ENCODE data around the gene CACNA2D4.

The CACNA2D4 gene

DNA sequence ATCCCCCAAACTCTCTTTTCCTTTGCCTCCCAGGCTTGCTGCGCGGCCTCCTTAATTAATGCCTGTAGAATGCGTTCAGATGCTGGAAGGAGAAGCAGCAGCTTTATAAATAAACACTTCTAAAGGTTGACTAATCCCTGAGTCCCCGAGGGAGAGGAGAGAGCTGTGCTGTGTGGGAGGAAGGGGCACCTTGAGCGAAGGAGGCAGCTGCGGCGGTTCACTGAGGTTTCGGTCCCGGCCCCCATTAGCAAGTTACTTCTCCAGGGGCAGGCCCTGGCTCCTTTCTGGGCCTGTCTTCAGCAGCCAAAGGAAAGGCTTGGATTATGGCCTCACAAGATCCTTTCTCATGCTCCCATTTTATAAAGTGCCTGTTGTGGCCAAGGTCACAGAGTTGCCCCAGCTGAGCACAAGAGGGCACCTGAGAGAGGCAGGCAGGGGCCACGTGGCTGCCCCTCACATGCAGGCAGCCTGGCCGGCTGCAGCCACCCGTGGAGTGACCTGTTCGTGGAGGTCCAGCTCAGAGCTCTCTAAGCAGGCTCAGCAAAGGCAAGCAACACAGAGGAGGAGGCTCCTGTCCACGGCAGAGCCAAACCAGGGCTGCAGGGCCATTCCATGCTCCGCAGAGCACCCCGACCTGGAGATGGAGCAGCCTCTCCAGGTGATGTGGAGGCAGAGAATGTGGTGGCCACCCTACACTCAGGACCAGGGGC is 15.0 kb upstream of the CACNA2D4 start:
- no peak for DNase-seq

- DNase-seq, result no peak
Observed at GRCh38 chr12:1932264-1932777, 13.9 kb upstream of the CACNA2D4 start.

DNA sequence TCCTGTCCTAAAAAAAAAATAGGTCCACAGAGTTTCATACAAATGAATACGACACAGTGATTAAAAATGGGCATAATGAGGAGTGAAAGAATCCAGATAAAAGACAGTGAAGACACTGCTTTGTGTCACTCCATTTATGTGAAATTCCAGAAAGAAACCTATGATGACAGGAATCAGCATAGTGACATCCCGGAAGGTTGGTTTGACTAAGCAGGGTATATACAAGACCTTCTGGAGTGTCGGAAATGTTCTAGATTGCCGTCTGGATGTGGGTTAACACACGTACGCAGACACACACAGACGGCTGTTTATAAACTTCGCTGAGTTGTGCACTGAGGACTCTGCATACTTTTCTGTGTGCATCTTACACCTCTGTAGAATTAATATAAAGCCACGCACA is 13.2 kb upstream of the CACNA2D4 start:
- no peak for DNase-seq

DNA sequence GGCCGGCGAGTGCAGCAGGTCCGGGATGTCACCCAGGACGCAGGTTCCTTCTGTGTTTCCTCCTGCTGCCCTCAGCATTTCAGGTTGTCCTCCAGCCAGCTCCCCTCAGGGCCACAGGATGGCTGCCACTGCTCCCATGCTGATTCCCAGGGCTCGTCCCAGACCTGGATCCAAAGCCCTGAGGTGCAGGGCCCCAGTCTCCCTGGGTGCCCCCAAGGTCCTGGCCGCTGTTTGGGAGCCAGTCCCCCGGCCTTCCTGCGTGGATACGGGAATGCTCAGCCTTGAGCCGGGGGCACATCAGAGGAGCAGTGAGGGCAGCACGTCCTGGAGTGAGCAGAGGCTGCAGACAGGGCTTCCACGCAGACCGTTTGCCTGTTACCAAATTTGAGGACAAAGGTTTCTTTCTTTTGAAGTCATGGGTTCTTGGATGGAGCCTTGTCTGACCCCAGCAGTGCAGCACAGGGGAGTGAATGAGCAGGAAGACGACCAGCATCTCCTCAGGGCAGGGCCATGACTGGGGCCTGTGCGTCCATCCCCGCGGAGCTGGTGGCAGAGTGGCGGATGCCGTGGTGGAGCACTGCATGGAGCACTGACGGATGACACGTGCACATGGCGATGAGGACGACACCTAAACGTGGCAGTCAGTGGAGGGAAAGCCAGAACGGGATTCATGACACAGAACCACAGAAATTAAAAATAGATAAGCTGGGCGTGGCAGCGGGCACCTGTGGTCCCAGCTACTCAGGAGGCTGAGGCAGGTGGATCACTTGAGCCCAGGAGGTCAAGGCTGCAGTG is 12.5 kb upstream of the CACNA2D4 start:
- no peak for DNase-seq

DNA sequence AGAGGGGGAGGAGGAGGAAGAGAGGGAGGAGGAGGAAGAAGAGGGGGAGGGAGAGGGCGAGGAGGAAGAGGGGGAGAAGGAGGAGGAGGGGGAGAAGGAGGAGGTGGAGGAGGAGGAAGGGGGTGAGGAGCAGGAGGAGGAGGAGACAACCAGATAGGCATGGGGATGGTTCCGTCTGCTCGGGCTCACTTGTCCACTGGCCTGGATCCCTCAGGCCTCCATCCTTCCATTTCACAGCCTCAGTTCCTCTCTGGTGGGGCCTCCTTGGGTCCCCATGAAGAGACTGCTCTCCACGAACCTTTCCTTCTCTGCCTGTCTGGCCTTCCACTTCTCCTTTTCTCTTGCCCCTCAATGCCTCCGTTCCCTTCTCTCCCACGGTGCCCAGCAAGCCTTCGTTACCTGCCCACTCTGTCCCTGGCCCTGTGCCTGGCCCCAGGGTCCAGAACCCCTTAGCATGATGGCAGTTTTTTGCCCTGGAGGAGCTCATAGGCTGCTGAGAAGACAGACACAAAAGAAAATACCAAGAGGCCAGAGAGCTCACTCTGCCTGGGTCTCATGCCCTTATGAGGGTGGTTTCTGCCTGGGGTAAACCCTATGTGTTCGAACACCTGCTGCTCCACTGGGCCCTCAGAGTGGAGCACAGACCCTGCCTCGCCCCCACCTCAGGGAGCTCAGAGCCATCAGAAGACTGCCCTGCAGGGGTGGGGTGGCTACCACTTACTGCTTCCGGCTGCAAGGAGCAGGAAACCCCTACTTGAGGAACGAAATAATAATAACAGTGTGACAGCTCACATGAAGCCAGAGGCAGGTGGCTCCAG is 11.7 kb upstream of the CACNA2D4 start:
- DNase-seq, result no peak

GRCh38 chr12:1929241-1929984 is 11.0 kb upstream of the CACNA2D4 start:
- DNase-seq, result peak; percentile 17

GRCh38 chr12:1928439-1929121 is 10.1 kb upstream of the CACNA2D4 start:
- peak; percentile 13 for DNase-seq

GRCh38 chr12:1927751-1928351 is 9.4 kb upstream of the CACNA2D4 start:
- DNase-seq, result peak; percentile 7

DNA sequence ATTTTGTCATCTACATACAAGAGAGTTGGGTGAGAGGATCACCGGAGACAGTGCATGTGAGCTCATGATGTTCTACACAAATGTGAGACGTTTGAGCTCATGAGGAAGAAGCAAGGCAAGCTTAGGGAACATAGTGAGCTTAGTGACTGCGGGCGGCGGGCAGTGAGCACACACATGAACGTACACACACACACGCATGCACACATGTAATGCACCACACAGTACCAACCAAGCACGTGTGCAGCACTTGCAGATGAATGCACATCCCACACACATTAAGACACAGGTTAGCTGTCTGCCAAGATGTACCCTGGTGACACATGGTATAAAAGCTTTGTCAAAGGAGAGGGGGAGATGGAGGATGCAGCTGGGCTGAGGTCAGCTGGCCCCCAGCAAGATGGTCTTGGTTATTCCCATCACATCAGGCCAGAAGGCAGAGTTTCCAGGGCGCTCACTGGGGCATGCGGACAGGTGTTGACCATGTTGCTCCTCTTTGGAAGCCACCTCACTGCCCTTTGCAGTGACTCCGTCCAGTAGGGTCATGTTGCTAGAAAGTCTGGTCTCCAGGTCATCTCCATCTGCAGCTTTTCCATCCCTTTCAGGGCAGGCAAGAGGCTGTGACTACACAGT is 8.7 kb upstream of the CACNA2D4 start:
- peak; percentile 4 for DNase-seq

- peak; percentile 7 for DNase-seq
Observed at GRCh38 chr12:1926251-1926657, 7.8 kb upstream of the CACNA2D4 start.

GRCh38 chr12:1925684-1926006 is 7.2 kb upstream of the CACNA2D4 start:
- peak; percentile 12 for DNase-seq

DNA sequence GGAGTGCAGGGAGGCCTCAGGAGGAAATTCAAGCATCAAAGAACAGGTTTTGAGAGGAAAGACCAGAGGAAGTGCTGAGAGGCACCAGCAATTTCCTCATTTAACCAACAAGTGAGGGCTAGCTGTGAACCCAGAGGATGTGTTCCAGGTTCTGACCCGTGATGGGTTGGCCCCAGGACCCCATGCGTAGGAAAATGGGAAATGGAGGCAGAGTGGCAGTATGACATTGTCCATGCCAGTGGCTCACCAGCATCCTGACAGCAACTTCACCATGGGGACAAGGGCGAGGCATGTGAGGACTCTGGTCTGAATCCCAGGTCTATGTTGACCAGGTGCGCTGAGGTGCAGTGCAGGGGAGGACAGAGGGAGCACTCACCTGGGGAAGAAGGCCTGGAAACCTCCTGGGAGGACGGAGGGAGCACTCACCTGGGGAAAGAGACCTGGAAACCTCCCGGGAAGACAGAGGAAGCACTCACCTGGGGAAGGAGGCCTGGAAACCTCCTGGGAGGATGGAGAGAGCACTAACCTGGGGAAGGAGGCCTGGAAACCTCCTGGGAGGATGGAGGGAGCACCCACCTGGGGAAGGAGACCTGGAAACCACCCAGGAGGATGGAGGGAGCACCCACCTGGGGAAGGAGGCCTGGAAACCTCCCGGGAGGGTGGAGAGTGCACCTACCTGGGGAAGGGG is 6.7 kb upstream of the CACNA2D4 start:
- DNase-seq, result no peak

GRCh38 chr12:1922985-1923384 is 4.5 kb upstream of the CACNA2D4 start:
- no peak for DNase-seq

DNA sequence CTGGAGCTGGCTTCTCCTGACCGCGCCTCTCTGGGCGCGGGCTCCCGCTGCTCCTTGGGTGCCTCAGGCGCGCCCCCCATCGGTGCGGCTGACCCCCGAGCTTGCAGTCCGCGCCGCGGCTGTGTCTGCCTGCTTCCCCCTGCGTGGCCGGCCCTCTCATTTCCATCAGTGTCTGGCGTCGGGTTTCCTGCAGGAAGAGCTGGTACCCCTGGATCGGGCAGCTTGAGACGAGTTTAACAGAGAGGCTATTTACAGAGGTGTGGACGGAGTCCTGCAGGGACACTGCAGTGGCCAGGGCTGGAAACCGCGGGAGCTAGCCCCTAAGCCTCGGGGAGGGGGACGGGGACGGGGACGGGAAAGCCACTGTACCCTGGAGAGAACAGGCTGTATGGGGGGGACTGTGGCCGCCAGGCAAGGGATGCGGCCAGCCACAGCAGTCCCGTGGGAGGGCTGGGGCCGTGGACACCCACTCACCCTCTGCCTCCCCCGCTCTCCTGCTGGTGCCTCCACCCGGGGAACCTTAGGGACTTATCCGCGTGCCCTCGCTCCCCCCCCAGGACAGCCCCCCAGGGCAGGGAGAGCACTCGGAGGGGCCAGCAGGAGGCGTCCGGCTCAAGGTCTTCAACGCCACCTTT is 3.7 kb upstream of the CACNA2D4 start:
- DNase-seq, result no peak

DNA sequence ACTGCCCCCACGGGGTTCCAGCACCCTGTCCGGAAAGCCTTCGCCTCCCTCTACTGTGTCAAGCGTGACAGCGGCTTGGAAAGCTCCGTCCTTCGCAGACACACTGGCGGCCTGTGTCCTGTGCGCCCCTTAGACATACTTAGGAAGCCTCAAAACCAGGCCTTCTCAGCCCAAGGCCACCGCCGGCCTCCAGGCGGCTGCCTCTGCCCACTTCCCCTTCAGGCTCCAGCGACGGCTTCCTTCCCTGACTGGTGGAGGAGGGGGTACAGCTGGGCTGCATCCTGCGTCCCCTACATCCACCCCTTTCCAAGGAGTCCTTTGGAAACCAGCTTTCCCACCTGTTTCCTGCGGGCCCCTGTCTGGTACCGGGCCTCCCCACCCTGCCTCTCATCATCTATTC is 2.5 kb upstream of the CACNA2D4 start:
- no peak for DNase-seq

GRCh38 chr12:1920436-1920835 is 2.0 kb upstream of the CACNA2D4 start:
- DNase-seq, result no peak

- DNase-seq, result no peak
Observed at GRCh38 chr12:1919763-1920162, 1.3 kb upstream of the CACNA2D4 start.

GRCh38 chr12:1919284-1919683 is 832 bp upstream of the CACNA2D4 start:
- DNase-seq, result peak; percentile 17

GRCh38 chr12:1918884-1919236 is 408 bp upstream of the CACNA2D4 start:
- DNase-seq, result peak; percentile 16

Measured in activated CD4-positive, CD25-positive, alpha-beta regulatory T cell treated with anti-CD3 and anti-CD28 coated beads, Interleukin-2, amount 50 U/mL, for 72 hours (primary cell).